ENCODE measurements around the gene PDCD4.

The PDCD4 gene

DNA sequence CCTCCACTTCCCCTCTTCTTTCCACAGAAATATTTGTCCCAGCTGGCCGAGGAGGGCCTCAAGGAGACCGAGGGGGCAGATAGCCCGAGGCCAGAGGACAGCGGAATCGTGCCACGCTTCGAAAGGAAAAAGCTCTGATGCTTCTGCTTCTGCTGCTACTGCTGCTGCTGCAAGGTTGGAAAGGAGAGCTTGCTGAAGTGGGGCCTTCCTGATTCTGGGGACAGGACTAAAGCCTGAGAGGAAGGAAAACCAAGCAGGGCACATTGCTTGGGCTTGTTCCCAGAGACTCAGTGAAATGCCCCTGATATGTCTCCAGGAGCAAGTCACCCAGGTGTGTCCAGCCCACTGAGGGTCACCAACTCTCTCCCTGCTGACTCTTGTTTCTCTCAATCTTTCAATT, 35.9 kb upstream of the PDCD4 start:
- TF ChIP-seq GATA3 (IDR thresholded peaks at IDR 0.05; ENCODE audit: low read depth, low read length): no peak
- TF ChIP-seq GATA2 (IDR thresholded peaks at IDR 0.05; ENCODE audit: low read depth, low read length): no peak

GRCh38 chr10:110836706-110837105, 35.0 kb upstream of the PDCD4 start:
- no peak for TF ChIP-seq GATA3 (IDR thresholded peaks at IDR 0.05; ENCODE audit: low read depth, low read length)
- TF ChIP-seq GATA2 (IDR thresholded peaks at IDR 0.05; ENCODE audit: low read depth, low read length): no peak

GRCh38 chr10:110837418-110838171, 34.1 kb upstream of the PDCD4 start:
- TF ChIP-seq GATA3 (IDR thresholded peaks at IDR 0.05; ENCODE audit: low read depth, low read length) (no peak), GATA2 (IDR thresholded peaks at IDR 0.05; ENCODE audit: low read depth, low read length) (no peak)

DNA sequence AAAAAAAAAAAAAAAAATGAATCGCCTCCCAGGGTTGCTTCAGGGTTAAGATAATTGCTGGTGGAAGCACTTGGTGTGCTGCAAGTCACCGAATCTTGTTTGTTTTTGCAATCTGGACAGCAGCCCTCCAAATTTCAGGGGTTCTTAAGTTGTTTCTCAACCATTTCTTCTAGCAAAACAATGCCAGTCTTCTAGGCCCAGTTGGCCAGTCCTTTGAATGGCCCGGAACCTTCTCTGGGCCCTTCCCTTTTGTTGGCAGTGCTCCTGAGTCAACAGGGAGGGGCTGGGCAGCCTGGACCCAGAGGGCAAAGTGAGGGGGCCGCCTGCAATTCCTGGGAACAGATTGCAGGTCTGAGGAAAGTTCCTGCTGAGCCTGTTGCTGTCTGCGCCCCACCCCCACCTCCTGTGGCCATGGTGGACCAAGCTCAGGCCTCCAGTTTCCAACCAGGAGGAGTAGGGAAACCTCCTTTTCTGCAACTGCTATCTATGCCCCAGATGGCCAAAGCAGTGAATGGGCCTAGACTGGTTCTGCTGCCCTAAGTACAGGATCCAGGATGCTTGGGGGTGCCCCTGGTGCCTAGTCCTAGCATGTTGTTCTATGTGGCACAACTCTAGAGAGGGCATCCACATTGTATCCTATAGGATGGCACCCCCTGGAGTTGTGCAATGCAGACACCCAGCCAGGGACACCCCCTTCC, 31.4 kb upstream of the PDCD4 start:
- TF ChIP-seq GATA2 (IDR thresholded peaks at IDR 0.05; ENCODE audit: low read depth, low read length) (no peak), GATA3 (IDR thresholded peaks at IDR 0.05; ENCODE audit: low read depth, low read length) (no peak)

- TF ChIP-seq GATA2 (IDR thresholded peaks at IDR 0.05; ENCODE audit: low read depth, low read length): no peak
- TF ChIP-seq GATA3 (IDR thresholded peaks at IDR 0.05; ENCODE audit: low read depth, low read length): no peak
Observed at GRCh38 chr10:110840923-110841428, 30.8 kb upstream of the PDCD4 start.

GRCh38 chr10:110841767-110842267, 29.9 kb upstream of the PDCD4 start:
- TF ChIP-seq GATA3 (IDR thresholded peaks at IDR 0.05; ENCODE audit: low read depth, low read length) (no peak), GATA2 (IDR thresholded peaks at IDR 0.05; ENCODE audit: low read depth, low read length) (no peak)

GRCh38 chr10:110842326-110842904, 29.3 kb upstream of the PDCD4 start:
- TF ChIP-seq GATA3 (IDR thresholded peaks at IDR 0.05; ENCODE audit: low read depth, low read length) (no peak), GATA2 (IDR thresholded peaks at IDR 0.05; ENCODE audit: low read depth, low read length) (no peak)

- TF ChIP-seq GATA3 (IDR thresholded peaks at IDR 0.05; ENCODE audit: low read depth, low read length) (no peak), GATA2 (IDR thresholded peaks at IDR 0.05; ENCODE audit: low read depth, low read length) (no peak)
Observed at GRCh38 chr10:110843031-110843430, 28.7 kb upstream of the PDCD4 start.

DNA sequence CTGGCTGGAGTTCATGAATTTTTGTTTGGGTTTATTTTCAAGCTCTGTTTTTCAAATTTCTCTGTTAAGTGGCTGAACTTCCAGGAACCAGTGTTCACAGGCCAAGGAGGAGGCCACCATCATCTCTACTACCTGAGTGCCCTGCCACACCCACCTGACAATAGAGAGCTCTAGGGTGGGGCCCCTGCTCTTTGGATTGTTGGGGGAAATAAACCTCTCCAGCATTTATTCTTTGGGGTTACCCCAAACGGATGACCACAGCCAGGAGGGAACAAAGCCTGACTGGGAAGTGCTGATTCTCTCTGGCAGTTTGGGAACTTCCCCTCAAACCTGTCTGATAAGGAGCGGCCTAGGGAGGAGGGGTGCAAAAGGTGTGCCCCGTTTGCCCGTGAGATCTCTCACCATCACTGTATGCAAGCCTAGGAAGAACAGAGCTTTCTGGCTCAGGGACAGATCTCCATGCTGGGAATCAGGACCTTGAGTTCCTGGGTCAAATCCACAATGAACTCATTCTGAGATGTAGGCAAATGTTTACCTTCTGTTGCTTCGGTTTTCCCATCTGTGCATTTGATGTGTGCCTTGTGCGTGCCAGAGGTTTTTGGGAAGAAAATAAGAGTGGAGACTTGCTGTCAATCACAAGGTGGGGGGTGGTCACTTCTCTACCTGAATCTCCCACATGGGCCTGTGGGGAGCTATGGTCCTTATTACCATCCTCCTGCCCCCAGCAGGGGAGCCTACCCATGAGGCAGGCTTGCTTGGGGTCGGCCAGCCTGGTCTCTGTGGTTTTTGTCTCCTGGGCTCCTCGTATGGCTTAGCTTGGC, 27.7 kb upstream of the PDCD4 start:
- no peak for TF ChIP-seq GATA2 (IDR thresholded peaks at IDR 0.05; ENCODE audit: low read depth, low read length)
- no peak for TF ChIP-seq GATA3 (IDR thresholded peaks at IDR 0.05; ENCODE audit: low read depth, low read length)

DNA sequence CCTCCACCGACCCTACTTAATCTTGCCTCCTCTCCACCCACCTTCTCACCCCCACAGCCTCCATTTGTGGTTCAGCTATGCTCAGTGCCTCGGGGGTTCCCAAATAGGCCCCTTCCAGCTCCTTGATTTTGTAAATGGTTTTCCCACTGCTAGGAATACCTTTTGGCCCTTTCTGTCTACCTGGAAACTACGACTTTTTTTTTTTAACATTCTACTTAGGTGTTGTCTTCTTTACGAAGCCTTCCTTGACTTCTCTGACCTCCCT, 27.2 kb upstream of the PDCD4 start:
- no peak for TF ChIP-seq GATA2 (IDR thresholded peaks at IDR 0.05; ENCODE audit: low read depth, low read length)
- TF ChIP-seq GATA3 (IDR thresholded peaks at IDR 0.05; ENCODE audit: low read depth, low read length): no peak

DNA sequence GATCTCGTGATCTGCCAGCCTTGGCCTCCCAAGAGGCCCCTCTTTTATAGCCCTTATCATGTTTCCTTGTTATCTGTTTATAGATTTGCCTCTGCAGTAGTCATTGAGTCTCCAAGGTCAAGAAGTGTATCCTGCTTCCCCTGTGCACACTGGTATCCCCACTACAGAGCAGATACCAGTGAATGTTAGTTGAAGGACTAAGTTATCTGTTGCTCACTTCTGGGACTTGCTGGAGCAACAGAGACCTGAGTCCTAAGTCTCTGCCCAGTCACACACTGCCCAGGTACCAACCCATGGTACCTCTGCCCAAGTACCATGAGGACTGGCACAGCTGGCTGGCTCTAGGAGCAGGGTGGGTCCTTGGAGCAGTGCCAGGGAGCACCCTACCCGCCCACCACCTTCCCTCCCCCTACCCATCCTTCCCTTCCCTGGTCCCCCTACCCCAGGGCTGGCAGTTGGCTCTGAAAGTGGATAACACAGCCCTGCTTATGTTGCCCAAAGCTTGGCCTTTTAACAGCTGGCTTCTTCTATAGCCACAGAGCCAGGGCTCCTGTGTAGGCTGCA, 26.5 kb upstream of the PDCD4 start:
- TF ChIP-seq GATA2 (IDR thresholded peaks at IDR 0.05; ENCODE audit: low read depth, low read length): no peak
- TF ChIP-seq GATA3 (IDR thresholded peaks at IDR 0.05; ENCODE audit: low read depth, low read length): no peak

DNA sequence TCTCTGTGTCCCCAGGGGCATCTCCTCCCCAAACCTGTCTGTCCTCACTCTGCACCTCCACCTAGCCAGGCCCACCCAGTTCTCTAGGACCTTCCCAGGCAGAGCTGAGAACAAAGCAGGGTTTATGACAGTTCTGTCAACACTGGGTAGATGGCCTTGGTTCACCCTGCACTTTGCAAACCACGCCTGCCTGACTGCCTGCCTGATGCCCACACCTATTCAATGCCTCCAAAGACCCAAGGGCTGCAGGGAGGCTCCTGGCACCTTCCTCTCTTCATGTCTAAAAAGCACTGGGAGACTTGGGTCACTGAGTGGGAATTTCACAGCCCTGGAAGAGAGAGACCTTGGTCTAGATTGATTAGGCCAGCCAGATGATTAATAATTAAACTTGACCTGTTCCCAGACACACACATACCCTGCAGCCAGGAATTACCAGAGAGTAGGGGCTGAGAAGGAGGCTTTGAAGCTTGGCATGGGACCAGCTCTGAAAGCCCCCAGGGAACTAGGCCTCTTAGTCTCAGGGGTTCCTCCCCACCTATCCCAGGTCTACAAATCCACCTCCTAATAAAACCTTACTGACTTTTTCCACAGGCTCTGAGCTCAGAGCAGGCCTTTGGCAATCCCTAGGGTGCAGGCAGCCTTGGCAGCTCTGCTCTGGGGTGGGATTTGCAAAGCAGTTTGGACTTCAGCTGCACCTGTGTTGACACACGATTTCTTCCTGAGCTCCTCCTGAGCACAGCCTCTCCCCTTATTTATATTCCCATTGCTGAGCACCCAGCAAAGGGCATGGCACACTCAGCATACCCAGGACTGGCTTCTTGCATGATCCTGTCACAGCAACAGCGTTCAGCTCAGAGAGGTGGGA, 25.7 kb upstream of the PDCD4 start:
- TF ChIP-seq GATA2 (IDR thresholded peaks at IDR 0.05; ENCODE audit: low read depth, low read length): no peak
- TF ChIP-seq GATA3 (IDR thresholded peaks at IDR 0.05; ENCODE audit: low read depth, low read length): no peak

DNA sequence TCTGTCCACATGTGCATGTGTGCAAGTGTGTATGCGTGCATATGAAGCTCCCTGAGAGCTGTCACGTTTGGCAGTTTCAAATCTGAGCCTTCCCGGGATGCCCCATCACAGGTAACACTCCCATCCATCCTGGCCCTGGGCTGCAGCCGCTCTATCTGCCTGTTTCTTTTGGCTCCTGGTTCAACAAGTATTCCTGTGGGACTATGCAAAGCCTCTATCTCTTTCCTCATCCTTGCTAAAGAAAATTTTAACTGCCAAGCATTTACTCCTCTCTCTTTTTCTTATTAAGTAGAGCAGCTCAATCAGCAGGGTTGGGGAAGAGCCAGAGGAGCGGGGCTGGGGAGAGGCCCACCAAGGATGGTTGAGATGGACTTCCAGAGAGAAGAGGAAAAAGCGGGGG, 24.4 kb upstream of the PDCD4 start:
- TF ChIP-seq GATA2 (IDR thresholded peaks at IDR 0.05; ENCODE audit: low read depth, low read length): no peak
- TF ChIP-seq GATA3 (IDR thresholded peaks at IDR 0.05; ENCODE audit: low read depth, low read length): no peak
